PC-9 (cell line): ENCODE measurements around the gene RNU4-1. TPM values are rescaled to one million over a fixed set of nuclear protein-coding genes. Genes with fewer than 3 reads are reported as not detected.

Source experiments
- BruUV-seq: library from RNA; stranded (reverse); fragments of 400-500 nt; replicated peaks from 2 replicates; lab custom pipeline; 2021; lab: Mats Ljungman, UMichigan
- CTCF ChIA-PET: fragments of 300-600 bp; sonication (Branson Sonifier 250); formaldehyde crosslinking; loops from one replicate; lab custom pipeline; 2022; ENCODE audit warnings: antibody characterized with exemption; lab: Charles Lee
- POLR2A ChIA-PET: fragments of 300-600 bp; sonication (Branson Sonifier 250); formaldehyde crosslinking; loops from one replicate; lab custom pipeline; 2022; ENCODE audit warnings: antibody characterized with exemption; ENCODE audit not compliant: unreplicated experiment; lab: Charles Lee
- DNase-seq, 2 experiments: peaks; one replicate each; pipeline versions ENCODE4 v3.0.0 to v3.0.0-alpha.2; 2015 to 2022; ENCODE audit warnings: mixed read lengths in 1 of 2
- H2AFZ ChIP-seq: fragments of 200-600 bp; sonication (generic); 2 replicates; pipeline ENCODE4 v1.8.1; 2017; ENCODE audit warnings: antibody characterized with exemption
- H3F3A ChIP-seq: fragments of 200-600 bp; sonication (generic); 2 replicates; pipeline ENCODE4 v1.8.1; 2017; ENCODE audit warnings: antibody characterized with exemption, mild to moderate bottlenecking, low read depth; ENCODE audit not compliant: insufficient read depth
- H3K27ac ChIP-seq: fragments of 200-600 bp; sonication (generic); 2 replicates; pipeline ENCODE4 v1.6.1; 2016; ENCODE audit warnings: mixed run types
- H3K27me3 ChIP-seq: fragments of 200-600 bp; sonication (generic); 2 replicates; pipeline ENCODE4 v1.6.1; 2016; ENCODE audit warnings: low read depth, mixed run types; ENCODE audit not compliant: insufficient read depth
- H3K36me3 ChIP-seq: fragments of 200-600 bp; sonication (generic); 2 replicates; pipeline ENCODE4 v1.6.1; 2016; ENCODE audit warnings: low read depth, mixed run types
- H3K4me1 ChIP-seq: fragments of 200-600 bp; sonication (generic); replicated peaks from 2 replicates; pipeline ENCODE4 v1.6.1; 2016; ENCODE audit warnings: mixed run types; ENCODE audit not compliant: insufficient read depth
- H3K4me2 ChIP-seq: fragments of 200-600 bp; sonication (generic); 2 replicates; pipeline ENCODE4 v1.6.1; 2017; ENCODE audit warnings: mixed run types
- H3K4me3 ChIP-seq: fragments of 200-600 bp; sonication (generic); 2 replicates; pipeline ENCODE4 v1.6.1; 2016; ENCODE audit warnings: mixed run types
- H3K79me2 ChIP-seq: fragments of 200-600 bp; sonication (generic); 2 replicates; pipeline ENCODE4 v1.6.1; 2017; ENCODE audit warnings: low read depth, mixed run types
- H3K9me2 ChIP-seq: fragments of 200-600 bp; sonication (generic); 2 replicates; pipeline ENCODE4 v1.8.1; 2017; ENCODE audit warnings: mild to moderate bottlenecking; ENCODE audit not compliant: insufficient read depth
- H3K9me3 ChIP-seq: fragments of 200-600 bp; sonication (generic); 2 replicates; pipeline ENCODE4 v1.8.1; 2016; ENCODE audit warnings: low read depth; ENCODE audit not compliant: insufficient read depth
- H4K20me1 ChIP-seq: fragments of 200-600 bp; sonication (generic); 2 replicates; pipeline ENCODE4 v1.8.1; 2017; ENCODE audit not compliant: insufficient read depth
- EZH2 ChIP-seq: fragments of 200-600 bp; sonication (generic); IDR thresholded peaks from 2 replicates; pipeline ENCODE4 v1.8.0; 2017; ENCODE audit warnings: antibody characterized with exemption, low read depth
- intact Hi-C: fragments of 100-400 bp; cut with micrococcal nuclease; formaldehyde crosslinking; loops from one replicate; pipeline ENCODE4 v1.10.0; 2022; ENCODE audit not compliant: unreplicated experiment
- total RNA-seq: library from RNA; stranded (reverse); gene quantifications from 2 replicates; pipeline ENCODE4 v1.2.3, GENCODE V29; 2021
- TF ChIP-seq, protein P1 (sequence below): fragments of 200-600 bp; sonication (generic); conservative IDR thresholded peaks from 2 replicates; pipeline ENCODE4 v1.6.1; 2017; ENCODE audit warnings: mixed run types, antibody characterized with exemption, mild to moderate bottlenecking, moderate library complexity

The RNU4-1 gene
- total RNA-seq, 1 experiment from 2014 or later = 1,857 TPM

DNA sequence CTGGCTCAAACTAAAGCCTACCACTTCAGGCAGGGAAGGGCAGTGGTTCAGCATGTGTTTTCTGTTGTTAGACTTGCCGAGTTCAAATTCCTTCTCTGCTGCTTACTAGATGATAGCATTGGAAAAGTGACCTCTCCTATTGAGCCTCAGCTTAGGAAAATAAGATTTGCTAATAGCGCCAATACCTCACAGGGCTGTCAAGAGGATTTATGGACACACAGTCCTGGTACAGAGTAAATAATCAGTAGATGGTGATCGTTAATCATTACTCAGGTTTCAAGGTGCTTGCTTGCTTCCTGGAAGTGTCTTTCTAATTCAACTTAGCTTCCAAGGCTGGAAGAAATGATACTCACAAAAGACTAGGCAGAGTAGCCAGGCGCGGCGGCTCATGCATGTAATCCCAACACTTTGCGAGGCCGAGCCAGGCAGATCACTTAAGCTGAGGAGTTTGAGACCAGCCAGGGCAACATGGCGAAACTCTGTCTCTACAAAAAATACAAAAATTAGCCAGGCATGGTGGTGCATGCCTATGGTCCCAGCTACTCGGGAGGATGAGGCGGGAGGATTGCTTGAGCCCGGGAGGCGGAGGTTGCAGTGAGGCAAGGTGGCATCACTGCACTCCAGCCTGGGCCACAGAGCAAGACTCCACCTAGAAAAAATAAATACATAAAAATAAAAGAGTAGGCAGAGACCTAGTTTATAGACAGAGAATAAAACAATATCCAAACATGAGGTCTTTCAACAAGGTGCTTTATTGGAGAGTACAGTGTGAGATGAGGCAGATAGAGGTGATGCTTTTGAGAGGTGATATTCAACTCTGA, 28.6 kb upstream of the RNU4-1 start:
- Histone ChIP-seq H3K4me1 (no peaks in the 10 kb centered on the region), H3K36me3 (no peaks in the 10 kb centered on the region), H3K4me3 (no peak overlapping the region), H3K27ac (no peak overlapping the region), H3K79me2 (peaks cover 3% of the 10 kb centered on the region), H4K20me1 (no peaks in the 10 kb centered on the region), H3K9me3 (no peaks in the 10 kb centered on the region), H3K27me3 (no peaks in the 10 kb centered on the region), H2AFZ (no peak overlapping the region), H3K4me2 (no peak overlapping the region), H3F3A (no peaks in the 10 kb centered on the region; the same call in 1 of the 2 replicates), H3K9me2 (no peaks in the 10 kb centered on the region)
- intact Hi-C loops = no loop called here
- ChIA-PET CTCF (interaction anchor here (0.6 kb wide), 1 partner anchor 44 kb away, joined by 3 read pairs; no protein-coding TSS in a partner anchor), POLR2A (no interaction called here)
- DNase-seq = no peak
- no TSS peak for BruUV-seq
- no peak for TF ChIP-seq EZH2
- TF ChIP-seq, protein P1, sequence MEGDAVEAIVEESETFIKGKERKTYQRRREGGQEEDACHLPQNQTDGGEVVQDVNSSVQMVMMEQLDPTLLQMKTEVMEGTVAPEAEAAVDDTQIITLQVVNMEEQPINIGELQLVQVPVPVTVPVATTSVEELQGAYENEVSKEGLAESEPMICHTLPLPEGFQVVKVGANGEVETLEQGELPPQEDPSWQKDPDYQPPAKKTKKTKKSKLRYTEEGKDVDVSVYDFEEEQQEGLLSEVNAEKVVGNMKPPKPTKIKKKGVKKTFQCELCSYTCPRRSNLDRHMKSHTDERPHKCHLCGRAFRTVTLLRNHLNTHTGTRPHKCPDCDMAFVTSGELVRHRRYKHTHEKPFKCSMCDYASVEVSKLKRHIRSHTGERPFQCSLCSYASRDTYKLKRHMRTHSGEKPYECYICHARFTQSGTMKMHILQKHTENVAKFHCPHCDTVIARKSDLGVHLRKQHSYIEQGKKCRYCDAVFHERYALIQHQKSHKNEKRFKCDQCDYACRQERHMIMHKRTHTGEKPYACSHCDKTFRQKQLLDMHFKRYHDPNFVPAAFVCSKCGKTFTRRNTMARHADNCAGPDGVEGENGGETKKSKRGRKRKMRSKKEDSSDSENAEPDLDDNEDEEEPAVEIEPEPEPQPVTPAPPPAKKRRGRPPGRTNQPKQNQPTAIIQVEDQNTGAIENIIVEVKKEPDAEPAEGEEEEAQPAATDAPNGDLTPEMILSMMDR = no peak

DNA sequence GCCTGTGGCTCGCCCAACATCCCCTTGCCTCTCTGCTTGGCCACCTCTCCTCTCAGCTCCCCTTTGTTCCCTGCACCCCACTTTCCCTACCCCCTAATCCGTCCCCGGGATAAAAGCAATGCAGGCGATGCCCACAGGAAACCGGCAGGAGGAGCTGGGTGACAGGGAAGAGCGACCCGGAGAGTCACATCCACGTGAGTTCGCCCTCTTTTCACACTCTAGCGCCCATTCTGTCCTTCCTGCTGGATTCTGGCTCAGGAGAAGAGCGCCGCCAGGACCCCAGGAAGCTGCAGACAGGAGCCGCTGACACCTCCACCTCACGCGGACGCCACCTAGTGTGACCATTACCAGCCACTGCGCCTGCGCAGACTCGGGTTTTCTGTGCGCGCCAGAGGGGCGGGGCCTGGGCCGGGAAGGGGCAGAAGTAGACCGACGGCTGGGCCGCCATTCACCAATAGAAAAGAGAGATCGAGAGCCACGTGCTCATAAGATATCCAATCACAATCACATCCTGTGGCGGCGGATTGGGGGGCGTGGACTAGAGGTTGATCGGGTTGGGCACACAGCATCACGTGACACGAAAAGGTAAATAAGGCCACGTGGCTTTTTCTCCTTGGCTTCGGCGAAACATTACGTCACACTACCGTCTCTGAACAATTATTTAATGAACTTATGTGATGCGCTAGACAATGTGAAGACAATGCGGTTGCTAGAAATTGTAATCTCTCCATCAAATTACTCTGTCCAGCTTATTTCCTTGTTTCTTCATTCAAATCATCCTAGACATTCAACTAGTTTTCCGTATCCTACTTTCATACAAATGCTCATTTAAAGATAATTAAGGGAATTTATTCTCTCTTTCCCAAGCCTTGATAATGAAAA, 24.4 kb upstream of the RNU4-1 start:
- BruUV-seq = no TSS peak
- 0 out of 2 replicates have a peak, but pooled peaks cover 6% of the 10 kb centered on the region for H3F3A ChIP-seq
- peaks cover 4% of the 10 kb centered on the region for H3K79me2 ChIP-seq
- H3K4me3 ChIP-seq = peak overlapping the region; percentile 82
- H3K9me3 ChIP-seq = no peaks in the 10 kb centered on the region
- no peaks in the 10 kb centered on the region for H3K36me3 ChIP-seq
- no peaks in the 10 kb centered on the region for H3K9me2 ChIP-seq
- DNase-seq = peak; percentile 99
- no peaks in the 10 kb centered on the region for H3K4me1 ChIP-seq
- peak overlapping the region; percentile 73 for H3K27ac ChIP-seq
- TF ChIP-seq, protein P1 = no peak; the same call in 1 of the 2 replicates
- no peak for TF ChIP-seq EZH2
- H3K4me2 ChIP-seq = peak overlapping the region; percentile 99
- intact Hi-C loops = loop anchor here (1.0 to 2.0 kb wide), 2 partner anchors 15 to 25 kb away; partner anchors contain the start of genes RNU4-1 and SIRT4
- ChIA-PET CTCF (interaction anchor here (0.7 to 1.0 kb wide), 3 partner anchors 61 to 90 kb away, joined by 3 to 6 read pairs (median 3); no protein-coding TSS in a partner anchor), POLR2A (interaction anchor here (0.6 to 1.1 kb wide), 3 partner anchors 26 to 285 kb away, joined by 6 to 8 read pairs (median 6); no protein-coding TSS in a partner anchor)
- H4K20me1 ChIP-seq = no peaks in the 10 kb centered on the region
- H3K27me3 ChIP-seq = no peaks in the 10 kb centered on the region
- peak overlapping the region; percentile 63 for H2AFZ ChIP-seq

DNA sequence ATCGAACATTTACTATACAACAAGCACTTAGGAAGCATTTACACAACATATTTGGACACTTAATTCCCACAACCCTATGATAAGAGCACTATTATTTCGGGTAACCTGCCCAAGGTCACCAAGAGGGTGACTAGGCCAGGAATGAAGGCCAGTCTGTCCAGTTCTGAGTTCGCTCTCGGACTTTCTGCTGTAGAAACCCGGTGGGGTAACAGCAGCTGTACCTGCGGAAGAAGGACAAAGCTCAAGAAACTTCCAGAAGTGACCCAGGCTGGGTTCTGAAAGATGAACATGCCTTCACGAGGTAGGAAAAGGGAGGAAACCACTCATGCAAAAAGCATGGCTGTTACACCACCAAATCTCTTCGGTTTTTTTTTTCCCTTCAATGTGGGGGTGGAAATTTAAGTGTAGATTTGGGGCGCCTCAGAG, 23.8 kb upstream of the RNU4-1 start:
- POLR2A ChIA-PET = interaction anchor here (0.6 to 1.1 kb wide), 3 partner anchors 26 to 286 kb away, joined by 6 to 8 read pairs (median 6); no protein-coding TSS in a partner anchor
- no peaks in the 10 kb centered on the region for H3K27me3 ChIP-seq
- no peaks in the 10 kb centered on the region for H3K36me3 ChIP-seq
- peak overlapping the region; percentile 73 for H3K27ac ChIP-seq
- intact Hi-C loops = loop anchor here (1.0 to 2.0 kb wide), 2 partner anchors 15 to 24 kb away; partner anchors contain the start of genes RNU4-1 and SIRT4
- peak overlapping the region; percentile 58 for H2AFZ ChIP-seq
- TSS peak; percentile 91 for BruUV-seq
- H3K79me2 ChIP-seq = peaks cover 4% of the 10 kb centered on the region
- peak overlapping the region; percentile 99 for H3K4me2 ChIP-seq
- H3K4me1 ChIP-seq = no peaks in the 10 kb centered on the region
- H3F3A ChIP-seq = 0 out of 2 replicates have a peak, but pooled peaks cover 6% of the 10 kb centered on the region
- H3K4me3 ChIP-seq = peak overlapping the region; percentile 82
- TF ChIP-seq, protein P1 = no peak
- TF ChIP-seq EZH2 = no peak
- CTCF ChIA-PET = interaction anchor here (0.7 to 1.0 kb wide), 2 partner anchors 78 to 89 kb away, joined by 3 read pairs; no protein-coding TSS in a partner anchor
- no peaks in the 10 kb centered on the region for H4K20me1 ChIP-seq
- no peaks in the 10 kb centered on the region for H3K9me3 ChIP-seq
- no peaks in the 10 kb centered on the region for H3K9me2 ChIP-seq
- peak in 1 of 2 experiments; percentile 8 for DNase-seq
